ENCODE data around the gene FGB.

- TF ChIP-seq POLR2A (IDR thresholded peaks at IDR 0.05) (no peak), CTCF (IDR thresholded peaks at IDR 0.05) (no peak)
Measured at GRCh38 chr4:154516318-154517029, 46.3 kb upstream of the FGB start.

Data from thyroid gland (tissue), 4 donors.